Heart left ventricle (tissue), 16 donors: ENCODE data around the gene DLGAP1. TPM values are rescaled to one million over a fixed set of nuclear protein-coding genes. Genes with fewer than 3 reads are reported as not detected.

ENCODE experiments used
- ATAC-seq, 4 donors: fragments of 200-7000 bp; cut with Tn5 transposase; one replicate each; pipeline ENCODE4 v1.9.1; 2020 to 2022; ENCODE audit warnings: moderate library complexity in 4 of 4, mild to moderate bottlenecking in 3 of 4, moderate number of reproducible peaks in 1 of 4
- DNase-seq, 5 donors: peaks; one replicate each; pipeline ENCODE4 v3.0.0-alpha.2; 2020
- H3K27ac ChIP-seq, 12 donors: fragments of 200-600 bp; sonication (generic) in 4 of 12; one replicate each; pipeline versions ENCODE4 v1.5.0 to v1.8.0; 2016 to 2022; ENCODE audit warnings: mild to moderate bottlenecking in 2 of 12
- H3K27me3 ChIP-seq, 9 donors: fragments of 200-600 bp; sonication (generic) in 2 of 9; one replicate each; pipeline versions ENCODE4 v1.5.1 to v1.8.0; 2016 to 2022; ENCODE audit warnings: mild to moderate bottlenecking in 3 of 9
- H3K36me3 ChIP-seq, 9 donors: fragments of 200-600 bp; sonication (generic) in 2 of 9; one replicate each; pipeline versions ENCODE4 v1.5.0 to v1.8.0; 2018 to 2022; ENCODE audit warnings: mild to moderate bottlenecking in 2 of 9
- H3K4me1 ChIP-seq, 12 donors: fragments of 200-600 bp; sonication (generic) in 4 of 12; one replicate each; pipeline versions ENCODE4 v1.5.0 to v1.8.0; 2016 to 2022; ENCODE audit warnings: mild to moderate bottlenecking in 3 of 12
- H3K4me3 ChIP-seq, 12 donors: fragments of 200-600 bp; sonication (generic) in 4 of 12; one replicate each; pipeline versions ENCODE4 v1.5.0 to v1.8.0; 2017 to 2022; ENCODE audit warnings: mild to moderate bottlenecking in 9 of 12, moderate library complexity in 4 of 12
- H3K9me3 ChIP-seq, 12 donors: fragments of 200-600 bp; sonication (generic) in 4 of 12; one replicate each; pipeline versions ENCODE4 v1.5.0 to v1.8.0; 2016 to 2022; ENCODE audit warnings: mild to moderate bottlenecking in 1 of 12
- CTCF ChIP-seq, 12 donors: fragments of 200-600 bp; sonication (generic) in 4 of 12; IDR thresholded peaks; one replicate each; pipeline versions ENCODE4 v1.5.0 to v1.8.0; 2018 to 2022; ENCODE audit warnings: antibody characterized with exemption in 12 of 12, mild to moderate bottlenecking in 5 of 12
- POLR2A ChIP-seq, 2 donors: fragments of 450-650 bp; IDR thresholded peaks; one replicate each; pipeline ENCODE4 v1.6.1; 2017; ENCODE audit warnings: antibody characterized with exemption in 2 of 2, mild to moderate bottlenecking in 2 of 2, moderate library complexity in 2 of 2
- WGBS, 4 donors: extraction: QIAGEN DNeasy Blood & Tissue Kit in 2 of 4; methylation state at CpG; one replicate each; pipeline versions ENCODE4 v1.1.5 to v1.1.7; 2013 to 2018; 5-methylcytosine and 5-hydroxymethylcytosine counted together
- intact Hi-C, 10 donors: fragments of 100-400 bp; cut with DNase I; formaldehyde crosslinking; loops; one replicate each; pipeline versions ENCODE4 v1.11.1 to v1.14.2; 2022
- polyA plus RNA-seq, 2 donors: library from polyadenylated mRNA; stranded (reverse); fragments of 200-250 nt; gene quantifications; one replicate each; pipeline ENCODE4 v1.2.3, GENCODE V29; 2013
- total RNA-seq, 9 donors: library from RNA; depleted of rRNA in 2 of 9; stranded (reverse); fragments of >200 nt in 2 of 9; fragmentation: NEBNext Ultra II Directional in 3 of 9; extraction: Animal tissue kit (Norgen Biotek cat#: 25700) in 3 of 9; gene quantifications; one replicate each; pipeline versions ENCODE4 v1.1.0 to v1.2.4, GENCODE V29; 2016 to 2023
- donor health status: ischemic (EF 13 %, LVEDD 7.1; RV severe dilation, severe dysfunction).
- donor health status: healthy with polysubstance abuse.
- donor health status: DM: no; HTN: yes; CAD: no.
- donor health status: DM: no; HTN: no; CAD: no.
- donor health status: ischemic (EF 25% LVEDD 6.9; RV normal size, moderate dysfunction).
- donor health status: ischemic (EF 25% LVEDD 5.7; RV mildly dilated, moderate dysfunction).
- donor health status: healthy.
- donor health status: DM: yes; HTN: yes; CAD: no.
- donor health status: ischemic (EF 35%, LVEDD 5.7; RV mildly dilated, moderate dysfunction).
- donor health status: nonischemic (EF 11% LVEDD 7.7; RV severe dilation, severe dysfunction).
- donor health status: DM: yes; HTN: yes; CAD: no.
- donor health status: PGD.
- donor health status: ischemic (EF 29% LVEDD 5.4; RV normal size, mild dysfunction).
- donor health status: nonischemic (EF 23%, LVEDD 6.1; RV moderate dilation, normal function).

The DLGAP1 gene
- total and polyA plus RNA-seq, 11 donors, result 0.10 to 5.5 (median 0.40) TPM; not detected in 1

DNA sequence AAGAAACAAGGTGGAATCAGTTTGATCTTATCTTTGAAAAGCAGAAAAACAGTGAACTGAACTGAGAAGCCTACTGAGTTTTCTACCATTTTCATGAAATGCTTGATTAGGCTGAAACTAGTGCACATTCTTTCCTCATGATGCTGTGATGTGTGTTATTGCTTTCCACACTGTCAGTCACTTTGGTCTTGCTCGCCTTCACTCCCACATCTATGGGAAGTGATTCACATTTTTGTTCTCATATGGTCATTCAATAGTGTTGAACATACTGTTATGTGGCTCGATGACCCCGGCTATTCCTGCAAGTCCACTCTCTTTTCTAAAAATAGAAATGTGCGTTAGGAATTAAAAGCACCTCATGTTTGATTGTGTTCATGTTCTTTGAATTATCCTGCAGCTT, 875.4 kb downstream of the DLGAP1 start:
- Histone ChIP-seq H3K4me3 (no peak overlapping the region), H3K27ac (no peak overlapping the region), H3K36me3 (no peaks in the 10 kb centered on the region), H3K9me3 (no peaks in the 10 kb centered on the region), H3K27me3 (no peaks in the 10 kb centered on the region), H3K4me1 (no peaks in the 10 kb centered on the region)
- DNase-seq, result no peak
- no peak for TF ChIP-seq CTCF (IDR thresholded peaks at IDR 0.05)
- TF ChIP-seq POLR2A (IDR thresholded peaks at IDR 0.05), result no peak
- ATAC-seq, result no peak
- intact Hi-C loops, result loop anchor here in 2 of 10 donors (5.0 kb wide), 2 partner anchors 112 to 297 kb away; no protein-coding TSS in a partner anchor
- 33 to 37% (median 34%) methylated on average over 4 of the region's 4 CpGs for WGBS, 4 donors

- no peak for DNase-seq
- no peaks in the 10 kb centered on the region for H3K9me3 ChIP-seq
- H3K36me3 ChIP-seq, result no peaks in the 10 kb centered on the region
- 81 to 97% (median 89%) methylated on average over 4 of the region's 4 CpGs for WGBS, 4 donors
- intact Hi-C loops, result no loop called here
- H3K27ac ChIP-seq, result no peak overlapping the region
- no peak overlapping the region for H3K4me3 ChIP-seq
- no peak for ATAC-seq
- H3K4me1 ChIP-seq, result no peaks in the 10 kb centered on the region
- no peaks in the 10 kb centered on the region for H3K27me3 ChIP-seq
- TF ChIP-seq CTCF (IDR thresholded peaks at IDR 0.05) (no peak), POLR2A (IDR thresholded peaks at IDR 0.05) (no peak)
Measured at GRCh38 chr18:3578621-3579020, 876.5 kb downstream of the DLGAP1 start.

DNA sequence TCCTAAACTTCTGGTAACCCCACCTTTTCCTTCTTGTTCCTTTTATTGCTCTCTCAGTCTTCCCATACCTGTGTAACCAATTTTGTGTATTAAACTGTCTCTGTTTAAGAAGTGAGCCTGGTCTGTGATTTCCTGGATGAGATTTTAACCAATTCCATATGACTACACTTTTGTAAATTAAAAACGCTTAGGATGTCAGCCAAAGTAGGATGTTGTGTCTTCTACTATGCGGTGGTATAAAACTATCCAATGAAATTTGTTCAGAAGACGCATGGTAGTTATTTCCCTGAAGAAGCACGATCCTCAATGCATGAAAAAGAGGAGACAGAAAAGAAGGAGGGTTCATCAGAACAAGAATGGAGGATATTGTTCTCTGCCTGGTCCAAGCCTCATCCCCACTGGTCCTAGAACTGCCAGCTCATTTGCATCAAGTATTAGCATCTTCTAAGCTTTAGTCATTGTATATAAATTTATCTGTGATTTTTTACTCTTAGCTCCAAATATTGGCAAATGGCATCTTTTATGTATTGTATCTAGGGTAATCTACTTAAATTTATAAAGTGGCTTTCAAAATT, 877.7 kb downstream of the DLGAP1 start:
- intact Hi-C loops, result no loop called here
- DNase-seq, result no peak
- Histone ChIP-seq H3K4me3 (no peak overlapping the region), H3K27me3 (no peaks in the 10 kb centered on the region), H3K27ac (no peak overlapping the region), H3K9me3 (no peaks in the 10 kb centered on the region), H3K36me3 (no peaks in the 10 kb centered on the region), H3K4me1 (no peaks in the 10 kb centered on the region)
- TF ChIP-seq CTCF (IDR thresholded peaks at IDR 0.05), result no peak
- WGBS, 4 donors, result 88 to 93% (median 92%) methylated on average over 4 of the region's 4 CpGs
- no peak for ATAC-seq

DNA sequence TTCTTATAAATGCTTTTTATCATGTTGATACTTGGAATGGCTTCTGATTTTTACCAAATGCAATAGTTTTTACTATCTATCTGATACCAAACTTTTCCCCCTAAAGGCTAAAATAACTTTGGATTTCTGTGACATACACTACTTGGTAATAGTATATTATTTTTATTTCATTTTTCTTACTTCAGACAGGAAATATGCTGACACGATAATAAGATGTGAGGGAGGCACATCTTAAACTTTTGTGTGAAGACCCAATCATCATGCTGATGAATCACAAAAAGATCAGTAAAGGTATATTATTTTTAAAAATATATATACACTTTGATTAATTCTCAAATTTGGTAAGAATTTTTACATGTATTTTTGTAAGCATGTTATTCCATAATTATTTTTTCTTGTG, 882.3 kb downstream of the DLGAP1 start:
- no peaks in the 10 kb centered on the region for H3K36me3 ChIP-seq
- H3K27ac ChIP-seq, result no peak overlapping the region
- H3K4me1 ChIP-seq, result no peaks in the 10 kb centered on the region
- ATAC-seq (no peak), DNase-seq (no peak)
- H3K4me3 ChIP-seq, result no peak overlapping the region
- no peaks in the 10 kb centered on the region for H3K9me3 ChIP-seq
- intact Hi-C loops, result no loop called here
- no peaks in the 10 kb centered on the region for H3K27me3 ChIP-seq
- TF ChIP-seq CTCF (IDR thresholded peaks at IDR 0.05), result no peak
- WGBS, 4 donors, result 63 to 80% (median 71%) methylated on average over 1 of the region's 1 CpG
